NCI-H526 treated with DMSO at 0.1 percent for 48 hours (cell line): ENCODE data around the gene C1QL1.
A peak's percentile ranks its signal among the peaks of the same experiment; 100 is the strongest.

Source experiments
- DNase-seq: peaks from one replicate; lab custom pipeline; 2025; lab: John Stamatoyannopoulos, UW

C1QL1 gene

GRCh38 chr17:44930667-44931066 is 37.4 kb downstream of the C1QL1 start:
- DNase-seq, result no peak

GRCh38 chr17:44928950-44929720 is 39.0 kb downstream of the C1QL1 start:
- DNase-seq, result no peak

GRCh38 chr17:44928136-44928535 is 40.0 kb downstream of the C1QL1 start:
- no peak for DNase-seq

GRCh38 chr17:44927696-44928095 is 40.4 kb downstream of the C1QL1 start:
- no peak for DNase-seq

GRCh38 chr17:44926821-44927525 is 41.1 kb downstream of the C1QL1 start:
- DNase-seq, result no peak

GRCh38 chr17:44925731-44926697 is 42.1 kb downstream of the C1QL1 start:
- no peak for DNase-seq

- no peak for DNase-seq
Measured at GRCh38 chr17:44924107-44924544, 44.0 kb downstream of the C1QL1 start.

- DNase-seq, result no peak
Measured at GRCh38 chr17:44922746-44923470, 45.2 kb downstream of the C1QL1 start.

- no peak for DNase-seq
Measured at GRCh38 chr17:44922136-44922535, 46.0 kb downstream of the C1QL1 start.

- no peak for DNase-seq
Measured at GRCh38 chr17:44921122-44921882, 46.8 kb downstream of the C1QL1 start.

GRCh38 chr17:44920565-44920940 is 47.5 kb downstream of the C1QL1 start:
- no peak for DNase-seq

GRCh38 chr17:44919885-44920564 is 48.1 kb downstream of the C1QL1 start:
- peak; percentile 35 for DNase-seq

- DNase-seq, result no peak
Measured at GRCh38 chr17:44919411-44919810, 48.7 kb downstream of the C1QL1 start.

- DNase-seq, result no peak
Measured at GRCh38 chr17:44918006-44918405, 50.1 kb downstream of the C1QL1 start.

GRCh38 chr17:44917456-44917855 is 50.6 kb downstream of the C1QL1 start:
- no peak for DNase-seq

GRCh38 chr17:44916781-44917241 is 51.3 kb downstream of the C1QL1 start:
- DNase-seq, result no peak

GRCh38 chr17:44915862-44916780 is 52.0 kb downstream of the C1QL1 start:
- no peak for DNase-seq

GRCh38 chr17:44915321-44915726 is 52.8 kb downstream of the C1QL1 start, which contains the start of gene GFAP:
Gene GFAP (minus strand): TSS chr17:44915500. CDS start chr17:44915486, 14 bp downstream.
- no peak for DNase-seq

GRCh38 chr17:44914698-44915271 is 53.3 kb downstream of the C1QL1 start:
- DNase-seq, result no peak
